Left forelimb (tissue), 1 donor: ENCODE measurements around the gene PITRM1.
"Not testable (repeated sequence)": the region's sequence is repeated elsewhere in the genome, so short reads cannot be mapped to it uniquely, and the experiment has no call there.

ENCODE experiments used
- DNase-seq: peaks from one replicate; pipeline ENCODE4 v3.0.0-alpha.2; 2018; ENCODE audit warnings: low spot score

Gene PITRM1

GRCh38 chr10:3172446-3173170, at the start of gene PITRM1:
PITRM1 (minus strand) TSS chr10:3172782; CDS start chr10:3172772, 10 bp downstream.
- peak; percentile 99 for DNase-seq

- DNase-seq = no peak
These were observed 49.5 kb upstream of the PITRM1 start for GRCh38 chr10:3222068-3222467.

GRCh38 chr10:3221601-3222000, 49.0 kb upstream of the PITRM1 start:
- not testable (repeated sequence) for DNase-seq

GRCh38 chr10:3220853-3221252, 48.3 kb upstream of the PITRM1 start:
- DNase-seq = no peak

- DNase-seq = not testable (repeated sequence)
These were observed 46.5 kb upstream of the PITRM1 start for GRCh38 chr10:3219021-3219628.

- DNase-seq = no peak
These were observed 45.3 kb upstream of the PITRM1 start for GRCh38 chr10:3217853-3218252.

GRCh38 chr10:3217301-3217700, 44.7 kb upstream of the PITRM1 start:
- DNase-seq = no peak

GRCh38 chr10:3215153-3215775, 42.7 kb upstream of the PITRM1 start:
- DNase-seq = peak; percentile 40

GRCh38 chr10:3213758-3214515, 41.4 kb upstream of the PITRM1 start:
- peak; percentile 70 for DNase-seq

- peak; percentile 72 for DNase-seq
These were observed 40.6 kb upstream of the PITRM1 start for GRCh38 chr10:3213208-3213607.

- peak; percentile 44 for DNase-seq
These were observed 37.8 kb upstream of the PITRM1 start for GRCh38 chr10:3210251-3210877.

GRCh38 chr10:3208481-3209406, 36.2 kb upstream of the PITRM1 start:
- peak; percentile 8 for DNase-seq

- no peak for DNase-seq
These were observed 34.8 kb upstream of the PITRM1 start for GRCh38 chr10:3207351-3207750.

- DNase-seq = peak; percentile 20
These were observed 34.1 kb upstream of the PITRM1 start for GRCh38 chr10:3206511-3207157.

GRCh38 chr10:3203972-3204371, 31.4 kb upstream of the PITRM1 start:
- DNase-seq = no peak

GRCh38 chr10:3203016-3203811, 30.6 kb upstream of the PITRM1 start:
- no peak for DNase-seq

GRCh38 chr10:3201796-3202195, 29.2 kb upstream of the PITRM1 start:
- DNase-seq = no peak

- DNase-seq = no peak
These were observed 26.9 kb upstream of the PITRM1 start for GRCh38 chr10:3199488-3199887.

- DNase-seq = no peak
These were observed 26.3 kb upstream of the PITRM1 start for GRCh38 chr10:3198900-3199299.
